Gastroesophageal sphincter (tissue), 3 donors: ENCODE results near the gene BEND7.

ENCODE experiments used
- CTCF ChIP-seq, 4 experiments: fragments of 200-600 bp in 2 of 4; fragments of 450-650 bp in 2 of 4; sonication (generic) in 1 of 4; IDR thresholded peaks; one replicate each; pipeline ENCODE4 v1.5.1; 2017 to 2019; ENCODE audit warnings: antibody characterized with exemption in 4 of 4, mild to moderate bottlenecking in 2 of 4, moderate library complexity in 2 of 4
- POLR2AphosphoS5 ChIP-seq: sonication (generic); formaldehyde crosslinking; IDR thresholded peaks from one replicate; pipeline ENCODE4 v1.6.1; 2017; ENCODE audit warnings: antibody characterized with exemption

GRCh38 chr10:13516176-13516575 lies 12.6 kb downstream of the BEND7 start:
- TF ChIP-seq CTCF (IDR thresholded peaks at IDR 0.05): no peak
- no peak for TF ChIP-seq POLR2AphosphoS5
